Natural killer cell (primary cell): ENCODE results near the gene ZW10. TPM values are rescaled to one million over a fixed set of nuclear protein-coding genes. Genes with fewer than 3 reads are reported as not detected.

Experiments
- ATAC-seq, 3 donors: fragments of 150-1000 bp in 2 of 3; fragments of 200-7000 bp in 1 of 3; cut with Tn5 transposase; 1 replicate in 1 of 3; 2 replicates in 2 of 3; pipeline ENCODE4 v1.10.0; 2021; ENCODE audit warnings: mild to moderate bottlenecking in 2 of 3, moderate library complexity in 2 of 3
- DNase-seq, 2 donors: peaks; one replicate each; pipeline versions ENCODE4 v3.0.0 to v3.0.0-alpha.2; 2013 to 2021; ENCODE audit warnings: mixed read lengths in 1 of 2
- H3K27ac ChIP-seq: one replicate; pipeline ENCODE4 v1.5.1; 2013; ENCODE audit warnings: mild to moderate bottlenecking, low read length
- H3K27me3 ChIP-seq: one replicate; pipeline ENCODE4 v1.6.1; 2013; ENCODE audit warnings: low read length; ENCODE audit not compliant: control insufficient read depth, insufficient read depth
- H3K36me3 ChIP-seq: one replicate; pipeline ENCODE4 v1.6.1; 2013; ENCODE audit warnings: low read length; ENCODE audit not compliant: control insufficient read depth, insufficient read depth
- H3K4me1 ChIP-seq: one replicate; pipeline ENCODE4 v1.6.1; 2013; ENCODE audit warnings: low read length; ENCODE audit not compliant: control insufficient read depth, insufficient read depth
- H3K4me3 ChIP-seq: one replicate; pipeline ENCODE4 v1.5.1; 2013; ENCODE audit warnings: low read length
- H3K9me3 ChIP-seq: one replicate; pipeline ENCODE4 v1.6.1; 2013; ENCODE audit warnings: low read length; ENCODE audit not compliant: control insufficient read depth, insufficient read depth
- H3K27ac Mint-ChIP-seq, 2 donors: one replicate each; pipeline ENCODE4 v1.8.0; 2022; ENCODE audit warnings: mild to moderate bottlenecking in 2 of 2, mixed read lengths in 2 of 2, moderate library complexity in 1 of 2
- H3K27me3 Mint-ChIP-seq, 2 donors: one replicate each; pipeline ENCODE4 v1.8.0; 2022; ENCODE audit warnings: low read depth in 2 of 2, mixed read lengths in 2 of 2
- H3K36me3 Mint-ChIP-seq: one replicate; pipeline ENCODE4 v1.8.0; 2022; ENCODE audit warnings: mixed read lengths
- H3K4me1 Mint-ChIP-seq, 2 donors: one replicate each; pipeline ENCODE4 v1.8.0; 2022; ENCODE audit warnings: mixed read lengths in 2 of 2
- H3K4me3 Mint-ChIP-seq: one replicate; pipeline ENCODE4 v1.8.0; 2022; ENCODE audit warnings: mild to moderate bottlenecking, moderate library complexity, mixed read lengths
- H3K9me3 Mint-ChIP-seq, 2 donors: one replicate each; pipeline ENCODE4 v1.8.0; 2022; ENCODE audit warnings: mixed read lengths in 2 of 2
- WGBS: methylation state at CpG from one replicate; pipeline ENCODE4 v1.1.7; 2013; ENCODE audit warnings: missing lambda C conversion rate; ENCODE audit not compliant: insufficient coverage; 5-methylcytosine and 5-hydroxymethylcytosine counted together
- intact Hi-C: fragments of 100-400 bp; cut with micrococcal nuclease; formaldehyde crosslinking; loops from one replicate; pipeline ENCODE4 v1.14.2; 2022
- total RNA-seq, 4 donors: library from RNA; stranded (reverse); fragments of 120-200 nt in 1 of 4; gene quantifications; one replicate each; pipeline versions ENCODE4 v1.2.3 to v1.2.4, GENCODE V29; 2013 to 2022
- TF ChIP-seq, protein P1 (sequence below): fragments of 200-600 bp; IDR thresholded peaks from one replicate; pipeline ENCODE4 v1.8.0; 2022; ENCODE audit warnings: antibody characterized with exemption

ZW10 gene
- total RNA-seq, 3 donors from 2014 or later (not counting 1 experiment from before 2014, with no cell fraction given) = 5.8 to 9.6 (median 6.6) TPM

DNA sequence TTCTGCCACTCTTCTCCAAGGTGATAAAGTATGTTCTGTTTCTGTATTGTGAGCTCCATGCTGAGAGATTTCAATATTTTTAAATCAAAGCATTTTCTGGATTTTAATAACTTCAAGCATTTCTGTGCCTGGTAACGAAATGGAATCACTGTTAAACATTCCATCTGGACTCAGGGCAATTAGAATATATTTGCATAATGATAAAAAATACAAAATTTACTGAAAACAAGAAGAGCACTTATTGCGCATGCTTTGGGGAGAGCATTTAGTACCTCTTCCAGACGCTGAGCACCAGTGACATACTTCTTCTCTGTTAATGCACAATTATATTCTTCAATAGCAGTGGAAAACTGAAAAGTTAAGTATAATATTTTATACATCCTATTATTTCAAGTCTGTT, 13.3 kb downstream of the ZW10 start:
- no peak for ATAC-seq
- peaks cover 2% of the 10 kb centered on the region for H3K36me3 Mint-ChIP-seq

GRCh38 chr11:113752932-113753331, 20.6 kb downstream of the ZW10 start:
- Histone ChIP-seq H3K27me3 (no peaks in the 10 kb centered on the region), H3K9me3 (no peaks in the 10 kb centered on the region), H3K27ac (no peak overlapping the region), H3K4me1 (no peaks in the 10 kb centered on the region), H3K4me3 (no peak overlapping the region), H3K36me3 (peaks cover 33% of the 10 kb centered on the region)
- TF ChIP-seq, protein P1, sequence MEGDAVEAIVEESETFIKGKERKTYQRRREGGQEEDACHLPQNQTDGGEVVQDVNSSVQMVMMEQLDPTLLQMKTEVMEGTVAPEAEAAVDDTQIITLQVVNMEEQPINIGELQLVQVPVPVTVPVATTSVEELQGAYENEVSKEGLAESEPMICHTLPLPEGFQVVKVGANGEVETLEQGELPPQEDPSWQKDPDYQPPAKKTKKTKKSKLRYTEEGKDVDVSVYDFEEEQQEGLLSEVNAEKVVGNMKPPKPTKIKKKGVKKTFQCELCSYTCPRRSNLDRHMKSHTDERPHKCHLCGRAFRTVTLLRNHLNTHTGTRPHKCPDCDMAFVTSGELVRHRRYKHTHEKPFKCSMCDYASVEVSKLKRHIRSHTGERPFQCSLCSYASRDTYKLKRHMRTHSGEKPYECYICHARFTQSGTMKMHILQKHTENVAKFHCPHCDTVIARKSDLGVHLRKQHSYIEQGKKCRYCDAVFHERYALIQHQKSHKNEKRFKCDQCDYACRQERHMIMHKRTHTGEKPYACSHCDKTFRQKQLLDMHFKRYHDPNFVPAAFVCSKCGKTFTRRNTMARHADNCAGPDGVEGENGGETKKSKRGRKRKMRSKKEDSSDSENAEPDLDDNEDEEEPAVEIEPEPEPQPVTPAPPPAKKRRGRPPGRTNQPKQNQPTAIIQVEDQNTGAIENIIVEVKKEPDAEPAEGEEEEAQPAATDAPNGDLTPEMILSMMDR = no peak
- intact Hi-C loops = no loop called here
- H3K36me3 Mint-ChIP-seq = peaks cover 7% of the 10 kb centered on the region
- ATAC-seq (no peak), DNase-seq (no peak)
- no peak overlapping the region for H3K4me3 Mint-ChIP-seq
- H3K9me3 Mint-ChIP-seq = no peaks in the 10 kb centered on the region
- H3K27ac Mint-ChIP-seq = no peak overlapping the region
- H3K4me1 Mint-ChIP-seq = no peaks in the 10 kb centered on the region
- 100% methylated on average over 1 of the region's 3 CpGs for WGBS
- H3K27me3 Mint-ChIP-seq = no peaks in the 10 kb centered on the region

More for the DNA sequence above, 13.3 kb downstream of the ZW10 start:
- TF ChIP-seq, protein P1 = no peak
- Mint-ChIP-seq H3K9me3 (no peaks in the 10 kb centered on the region), H3K27ac (no peak overlapping the region), H3K4me3 (no peak overlapping the region), H3K4me1 (peaks cover 16 to 23% of the 10 kb centered on the region in 2 donors), H3K27me3 (no peaks in the 10 kb centered on the region)
- WGBS = no CpG with 5 or more reads among the region's 3 CpGs
- peaks cover 43% of the 10 kb centered on the region for H3K36me3 ChIP-seq
- no peaks in the 10 kb centered on the region for H3K27me3 ChIP-seq
- no peak for DNase-seq
- H3K27ac ChIP-seq = no peak overlapping the region
- intact Hi-C loops = no loop called here
- H3K9me3 ChIP-seq = no peaks in the 10 kb centered on the region
- no peak overlapping the region for H3K4me3 ChIP-seq
- no peaks in the 10 kb centered on the region for H3K4me1 ChIP-seq

- Histone ChIP-seq H3K27me3 (no peaks in the 10 kb centered on the region), H3K4me1 (no peaks in the 10 kb centered on the region), H3K27ac (no peak overlapping the region), H3K9me3 (no peaks in the 10 kb centered on the region), H3K36me3 (peaks cover 61% of the 10 kb centered on the region), H3K4me3 (no peak overlapping the region)
- Mint-ChIP-seq H3K27ac (no peak overlapping the region), H3K4me1 (no peaks in the 10 kb centered on the region), H3K27me3 (no peaks in the 10 kb centered on the region), H3K36me3 (peaks cover 50% of the 10 kb centered on the region), H3K9me3 (no peaks in the 10 kb centered on the region), H3K4me3 (no peak overlapping the region)
- no peak for DNase-seq
- intact Hi-C loops = no loop called here
- ATAC-seq = no peak
- WGBS = 92% methylated on average over 1 of the region's 1 CpG
- TF ChIP-seq, protein P1 = no peak
Measured at GRCh38 chr11:113736323-113736722, 37.2 kb downstream of the ZW10 start.

DNA sequence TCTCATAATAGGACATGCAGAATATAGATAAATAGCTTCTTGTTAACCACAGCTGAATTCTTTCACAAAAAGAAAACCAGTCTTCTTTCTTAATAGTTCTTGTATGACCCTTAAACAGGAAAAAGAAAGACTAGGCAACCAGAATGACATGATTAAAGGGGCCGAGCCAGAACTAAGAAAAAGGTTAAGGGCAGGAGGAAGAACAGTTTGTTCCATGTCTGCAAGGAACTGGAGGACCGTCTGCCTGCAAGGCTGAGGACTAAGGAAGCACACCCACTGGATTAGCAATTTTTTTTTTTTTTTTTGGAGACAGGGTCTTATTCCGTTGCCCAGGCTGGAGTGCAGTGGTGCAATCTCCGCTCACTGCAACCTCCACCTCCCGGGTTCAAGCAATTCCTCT, 41.4 kb downstream of the ZW10 start:
- Mint-ChIP-seq H3K27ac (no peak overlapping the region), H3K9me3 (no peaks in the 10 kb centered on the region), H3K4me1 (no peaks in the 10 kb centered on the region), H3K4me3 (no peak overlapping the region), H3K27me3 (no peaks in the 10 kb centered on the region), H3K36me3 (peaks cover 22% of the 10 kb centered on the region)
- TF ChIP-seq, protein P1 = no peak
- Histone ChIP-seq H3K4me3 (no peak overlapping the region), H3K36me3 (peaks cover 27% of the 10 kb centered on the region), H3K4me1 (no peaks in the 10 kb centered on the region), H3K9me3 (no peaks in the 10 kb centered on the region), H3K27ac (no peak overlapping the region), H3K27me3 (no peaks in the 10 kb centered on the region)
- over 99% methylated on average over 5 of the region's 5 CpGs for WGBS
- intact Hi-C loops = no loop called here
- ATAC-seq (no peak), DNase-seq (no peak)
